GM19463 (cell line): ENCODE data around the gene LRP3.

Source experiments
- ATAC-seq: cut with Tn5 transposase; IDR thresholded peaks from one replicate; pipeline ENCODE4 v1.9.1; 2021; ENCODE audit warnings: mild to moderate bottlenecking, moderate library complexity; ENCODE audit not compliant: unreplicated experiment

Gene LRP3

GRCh38 chr19:33251076-33251475 is 56.9 kb downstream of the LRP3 start:
- ATAC-seq: no peak

GRCh38 chr19:33251526-33252090 is 57.5 kb downstream of the LRP3 start:
- ATAC-seq: no peak

- no peak for ATAC-seq
Observed at GRCh38 chr19:33252418-33252962, 58.4 kb downstream of the LRP3 start.

GRCh38 chr19:33252971-33253370 is 58.8 kb downstream of the LRP3 start:
- ATAC-seq: no peak

- no peak for ATAC-seq
Observed at GRCh38 chr19:33254245-33254824, 60.2 kb downstream of the LRP3 start.

GRCh38 chr19:33255781-33256180 is 61.7 kb downstream of the LRP3 start:
- no peak for ATAC-seq

- no peak for ATAC-seq
Observed at GRCh38 chr19:33256261-33256660, 62.1 kb downstream of the LRP3 start.

- ATAC-seq: no peak
Observed at GRCh38 chr19:33257828-33258227, 63.7 kb downstream of the LRP3 start.
